Body of pancreas (tissue), 4 donors: ENCODE data around the gene ZNF219.

Source experiments
- CTCF ChIP-seq, 7 experiments: fragments of 450-650 bp in 4 of 7; fragments of 200-600 bp in 3 of 7; sonication (generic) in 3 of 7; IDR thresholded peaks; one replicate each; pipeline ENCODE4 v1.5.1; 2016 to 2019; ENCODE audit warnings: antibody characterized with exemption in 7 of 7
- POLR2A ChIP-seq, 3 donors: fragments of 450-650 bp; IDR thresholded peaks; one replicate each; pipeline ENCODE4 v1.6.1; 2016; ENCODE audit warnings: antibody characterized with exemption in 3 of 3, mild to moderate bottlenecking in 2 of 3

GRCh38 chr14:21041676-21042433 is 56.6 kb downstream of the ZNF219 start, which contains the start of gene RNASE7:
- no peak for TF ChIP-seq CTCF (IDR thresholded peaks at IDR 0.05)
- no peak for TF ChIP-seq POLR2A (IDR thresholded peaks at IDR 0.05)
